Spleen (tissue), 7 donors: ENCODE measurements around the gene MCF2L.

Source experiments
- CTCF ChIP-seq, 11 experiments: fragments of 200-600 bp in 7 of 11; fragments of 450-650 bp in 4 of 11; sonication (generic) in 4 of 11; IDR thresholded peaks in 8 of 11; conservative IDR thresholded peaks in 3 of 11; 1 replicate in 7 of 11; 2 replicates in 4 of 11; pipeline versions ENCODE4 v1.4.0 to v1.8.0; 2016 to 2021; ENCODE audit warnings: antibody characterized with exemption in 11 of 11, inconsistent platforms in 4 of 11, mild to moderate bottlenecking in 1 of 11
- POLR2A ChIP-seq, 3 donors: fragments of 450-650 bp; IDR thresholded peaks; one replicate each; pipeline ENCODE4 v1.5.1; 2017; ENCODE audit warnings: antibody characterized with exemption in 3 of 3, mild to moderate bottlenecking in 1 of 3
- POLR2AphosphoS5 ChIP-seq, 3 donors: sonication (generic); formaldehyde crosslinking; IDR thresholded peaks; one replicate each; pipeline ENCODE4 v1.5.1; 2017; ENCODE audit warnings: antibody characterized with exemption in 3 of 3
- donor health status: DM: no; HTN: no; CAD: no; lungs with moderate emphysema.
- donor health status: DM: no; HTN: no; CAD: no.
- donor health status: DM: no; HTN: no; CAD: no.

GRCh38 chr13:113064534-113065405 lies 95.8 kb downstream of the MCF2L start:
- TF ChIP-seq CTCF (IDR thresholded peaks at IDR 0.05 in 8 of 11, conservative IDR thresholded peaks at IDR 0.05 in 3 of 11) (no peak), POLR2A (IDR thresholded peaks at IDR 0.05) (no peak), POLR2AphosphoS5 (IDR thresholded peaks at IDR 0.05) (no peak)
